Fibroblast of pulmonary artery (primary cell): ENCODE results near the gene RBSN.

Experiments
- DNase-seq: peaks from one replicate; pipeline ENCODE4 v3.0.0-alpha.2; 2010; ENCODE audit warnings: low read depth
- H3K4me3 ChIP-seq: replicated peaks from 2 replicates; pipeline ENCODE4 v1.5.1; 2011; ENCODE audit warnings: low read depth, mild to moderate bottlenecking, control low read depth, low read length, moderate library complexity
- TF ChIP-seq, protein P1 (sequence below): IDR thresholded peaks from 2 replicates; pipeline ENCODE4 v1.5.1; 2011; ENCODE audit warnings: mild to moderate bottlenecking, control low read depth, low read length, inconsistent platforms; ENCODE audit errors: missing control alignments

The RBSN gene

GRCh38 chr3:15096046-15096445 is 2.9 kb downstream of the RBSN start:
- no peak for DNase-seq
- H3K4me3 ChIP-seq: no peak overlapping the region
- TF ChIP-seq, protein P1, sequence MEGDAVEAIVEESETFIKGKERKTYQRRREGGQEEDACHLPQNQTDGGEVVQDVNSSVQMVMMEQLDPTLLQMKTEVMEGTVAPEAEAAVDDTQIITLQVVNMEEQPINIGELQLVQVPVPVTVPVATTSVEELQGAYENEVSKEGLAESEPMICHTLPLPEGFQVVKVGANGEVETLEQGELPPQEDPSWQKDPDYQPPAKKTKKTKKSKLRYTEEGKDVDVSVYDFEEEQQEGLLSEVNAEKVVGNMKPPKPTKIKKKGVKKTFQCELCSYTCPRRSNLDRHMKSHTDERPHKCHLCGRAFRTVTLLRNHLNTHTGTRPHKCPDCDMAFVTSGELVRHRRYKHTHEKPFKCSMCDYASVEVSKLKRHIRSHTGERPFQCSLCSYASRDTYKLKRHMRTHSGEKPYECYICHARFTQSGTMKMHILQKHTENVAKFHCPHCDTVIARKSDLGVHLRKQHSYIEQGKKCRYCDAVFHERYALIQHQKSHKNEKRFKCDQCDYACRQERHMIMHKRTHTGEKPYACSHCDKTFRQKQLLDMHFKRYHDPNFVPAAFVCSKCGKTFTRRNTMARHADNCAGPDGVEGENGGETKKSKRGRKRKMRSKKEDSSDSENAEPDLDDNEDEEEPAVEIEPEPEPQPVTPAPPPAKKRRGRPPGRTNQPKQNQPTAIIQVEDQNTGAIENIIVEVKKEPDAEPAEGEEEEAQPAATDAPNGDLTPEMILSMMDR: no peak

DNA sequence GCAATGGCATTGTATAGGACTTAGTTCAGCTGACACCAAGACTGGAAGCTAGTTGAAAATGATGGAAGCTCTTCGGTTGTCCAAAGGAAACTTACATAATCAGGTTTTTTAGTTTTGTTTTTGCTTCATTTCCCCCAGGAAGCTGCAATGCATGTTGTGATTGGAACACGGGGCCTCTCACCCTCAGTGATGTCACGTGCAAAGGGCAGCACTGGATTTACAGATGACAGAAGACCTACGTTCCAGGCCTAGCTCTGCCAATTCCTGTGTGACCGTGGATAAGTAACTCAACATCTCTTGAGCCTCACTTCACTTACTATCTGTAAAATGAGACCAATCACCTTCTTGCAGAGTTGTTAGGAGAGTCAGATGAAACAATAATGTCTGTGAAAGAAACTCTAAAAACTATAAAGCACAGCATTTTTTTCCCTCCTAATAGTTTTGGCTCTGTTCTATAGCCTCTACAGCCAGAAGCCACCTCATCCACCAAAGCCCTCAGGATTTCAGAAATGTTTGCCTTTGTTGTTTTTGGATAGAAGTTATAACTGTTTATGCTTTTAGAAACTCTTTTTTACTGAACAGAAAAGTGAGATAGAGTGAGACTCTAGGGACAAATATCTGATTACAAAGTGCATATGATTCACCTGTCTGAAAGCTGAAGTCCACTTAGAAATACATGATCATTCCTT is 4.6 kb downstream of the RBSN start:
- TF ChIP-seq, protein P1: no peak
- H3K4me3 ChIP-seq: no peak overlapping the region
- no peak for DNase-seq

GRCh38 chr3:15092686-15093085 is 6.3 kb downstream of the RBSN start:
- DNase-seq: no peak
- TF ChIP-seq, protein P1: no peak
- H3K4me3 ChIP-seq: no peak overlapping the region

- DNase-seq: no peak
Measured at GRCh38 chr3:15091575-15091974, 7.4 kb downstream of the RBSN start.

DNA sequence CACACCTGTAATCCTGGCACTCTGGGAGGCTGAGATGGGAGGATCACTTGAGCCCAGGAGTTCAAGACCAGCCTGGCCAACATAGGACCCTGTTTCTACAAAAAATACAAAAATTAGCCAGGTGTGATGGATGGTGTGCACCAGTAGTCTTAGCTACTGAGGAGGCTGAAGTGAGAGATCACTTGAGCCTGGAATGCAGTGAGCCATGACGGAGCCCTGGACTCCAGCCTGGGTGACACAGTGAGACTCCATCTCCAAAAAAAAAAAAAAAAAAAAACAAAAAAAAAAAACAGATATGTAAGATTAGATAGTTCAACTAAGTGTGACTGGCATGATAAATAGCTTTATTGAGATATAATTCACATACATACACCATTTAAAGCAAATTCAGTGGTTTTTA is 9.7 kb downstream of the RBSN start:
- TF ChIP-seq, protein P1: no peak
- H3K4me3 ChIP-seq: no peak overlapping the region
- no peak for DNase-seq

More at GRCh38 chr3:15091575-15091974, 7.4 kb downstream of the RBSN start:
- no peak overlapping the region for H3K4me3 ChIP-seq
- TF ChIP-seq, protein P1: no peak

DNA sequence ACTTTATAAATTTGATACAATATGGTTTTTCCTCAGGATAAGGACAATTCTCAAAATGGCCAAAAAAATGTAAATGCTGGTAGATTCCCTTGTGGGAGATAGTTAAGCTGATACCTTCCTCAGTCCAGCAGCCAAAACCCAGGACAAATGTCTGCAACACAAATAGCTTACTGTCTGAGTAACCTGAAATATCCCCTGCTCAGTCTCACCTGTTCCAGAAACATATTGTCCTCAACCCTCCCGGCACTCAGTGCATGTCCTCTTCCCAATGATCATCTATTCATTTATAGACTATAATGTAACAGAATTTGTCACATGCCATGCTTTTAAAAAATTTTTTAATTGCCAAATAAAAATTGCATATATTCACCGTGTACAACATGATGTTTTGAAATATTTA is 12.2 kb downstream of the RBSN start:
- DNase-seq: no peak
- no peak overlapping the region for H3K4me3 ChIP-seq
- TF ChIP-seq, protein P1: no peak

GRCh38 chr3:15086263-15086662 is 12.7 kb downstream of the RBSN start:
- DNase-seq: no peak
- TF ChIP-seq, protein P1: no peak
- H3K4me3 ChIP-seq: no peak overlapping the region
